Hematopoietic multipotent progenitor cell treated with erythropoietin and hydrocortisone succinate and interleukin-3 and kit ligand, for 15 days (in vitro differentiated cells): ENCODE data around the gene DNASE1L3.
"Not testable (repeated sequence)": the region's sequence is repeated elsewhere in the genome, so short reads cannot be mapped to it uniquely, and the experiment has no call there.

Experiments
- DNase-seq: peaks from one replicate; pipeline ENCODE4 v3.0.0-alpha.2; 2015; ENCODE audit warnings: low spot score

DNASE1L3 gene

DNA sequence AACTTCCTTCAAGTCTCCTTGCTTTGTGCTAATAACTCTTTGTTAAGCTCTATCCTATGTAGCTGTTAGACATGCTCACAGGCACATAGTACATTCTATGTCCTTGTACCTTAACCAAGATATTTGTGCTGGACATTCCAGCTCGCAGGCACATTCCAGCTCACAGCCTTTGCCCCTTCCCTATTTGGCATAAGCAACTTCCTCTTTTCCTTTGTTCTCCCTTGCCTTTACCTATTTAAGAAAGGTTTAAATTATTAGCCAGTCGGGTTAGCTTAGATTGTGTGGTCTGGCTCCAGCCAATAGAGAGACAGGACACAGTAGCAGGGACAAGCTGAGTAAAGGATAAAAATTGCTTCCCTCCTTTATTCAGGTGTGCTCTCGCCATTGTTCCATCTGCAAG lies 9.3 kb downstream of the DNASE1L3 start:
- DNase-seq, result not testable (repeated sequence)

DNA sequence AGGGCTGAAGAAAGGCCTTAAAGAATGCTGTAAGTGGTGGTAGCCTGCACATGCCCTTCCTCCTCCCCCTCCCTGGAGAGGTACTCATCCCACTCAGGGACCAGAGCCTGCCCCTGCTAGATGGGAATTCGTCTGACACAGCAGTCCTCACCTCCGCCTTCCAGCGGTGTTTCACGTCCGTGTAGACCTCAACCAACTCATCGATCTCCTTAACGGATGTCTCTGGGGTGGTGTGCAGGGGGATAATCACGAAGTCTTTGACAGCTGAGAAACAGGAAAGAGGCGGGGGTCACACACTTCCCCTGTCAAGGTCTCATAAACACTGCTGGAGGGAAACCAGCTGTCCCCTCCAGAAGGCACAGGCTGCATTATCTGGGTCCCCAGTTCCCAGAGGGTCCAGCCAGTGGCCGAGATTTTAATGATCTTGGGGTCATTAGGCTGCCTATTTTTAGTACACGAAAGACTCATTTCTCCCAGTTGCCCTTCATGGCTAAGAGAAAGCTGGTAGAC lies 9.9 kb downstream of the DNASE1L3 start:
- DNase-seq, result no peak

DNA sequence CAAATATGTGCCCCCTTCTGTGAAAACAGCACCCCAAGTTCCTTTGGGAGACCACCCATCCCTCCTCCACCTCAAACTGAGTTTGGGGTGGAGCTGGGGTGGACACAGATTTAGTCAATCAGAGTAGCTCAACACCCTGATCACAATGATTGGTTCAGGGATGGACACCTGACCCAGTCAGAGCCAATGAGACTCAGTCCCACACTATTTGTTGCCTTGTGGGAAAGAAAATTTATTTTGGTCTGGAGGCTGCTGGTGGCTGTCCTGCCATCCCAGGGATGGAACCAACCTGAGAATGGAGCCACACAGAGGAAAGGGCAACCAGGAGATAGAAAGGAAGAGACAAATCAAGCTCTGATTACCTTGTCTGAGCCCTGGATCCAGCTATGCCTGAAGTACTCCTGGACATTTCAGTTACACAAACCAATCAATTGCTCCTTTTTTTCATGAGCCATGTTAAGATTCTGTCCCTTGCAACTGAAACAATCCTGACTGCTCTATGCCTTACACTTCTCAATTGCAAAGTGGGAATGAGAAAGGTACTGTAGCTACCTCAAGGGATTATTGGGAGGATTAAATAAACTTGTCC lies 10.6 kb downstream of the DNASE1L3 start:
- DNase-seq, result no peak

DNA sequence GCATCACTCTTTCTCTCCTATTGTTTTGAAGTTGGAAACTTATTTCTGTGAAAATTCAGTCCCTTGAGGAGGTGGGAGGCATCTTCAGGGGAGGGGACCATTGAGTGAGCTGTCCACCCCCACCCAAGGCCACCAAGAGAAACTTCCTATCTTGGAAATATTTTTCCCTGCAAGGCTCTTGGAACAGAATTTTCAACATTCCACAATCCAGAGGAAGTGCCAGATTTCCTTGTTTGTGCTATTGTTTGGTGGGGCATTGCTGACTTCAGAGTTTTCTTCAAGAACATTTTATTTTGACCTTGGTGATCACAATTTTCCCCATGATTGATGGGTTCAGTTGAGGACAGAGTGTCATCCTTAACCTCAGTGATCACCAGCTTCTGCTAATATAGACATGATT lies 12.0 kb downstream of the DNASE1L3 start:
- DNase-seq, result no peak

DNA sequence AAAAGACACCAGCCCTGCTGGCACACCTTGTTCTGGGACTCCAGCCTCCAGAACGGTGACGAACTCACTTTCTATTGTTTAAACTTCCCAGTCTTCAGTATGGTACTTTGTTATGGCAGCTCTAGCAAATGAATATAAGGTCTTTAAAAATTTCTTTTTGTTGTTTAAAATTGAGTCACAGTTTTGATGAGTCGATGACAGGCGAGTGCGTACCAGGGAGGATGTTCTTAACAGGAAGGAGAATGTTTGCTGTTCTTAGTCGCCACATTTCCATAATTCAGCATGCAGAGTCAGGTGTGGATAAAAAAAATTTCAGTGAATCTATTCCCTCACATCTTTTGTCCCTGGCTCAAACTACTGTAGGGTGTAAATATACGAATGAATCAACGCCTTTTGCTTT lies 12.4 kb downstream of the DNASE1L3 start:
- DNase-seq, result no peak

DNA sequence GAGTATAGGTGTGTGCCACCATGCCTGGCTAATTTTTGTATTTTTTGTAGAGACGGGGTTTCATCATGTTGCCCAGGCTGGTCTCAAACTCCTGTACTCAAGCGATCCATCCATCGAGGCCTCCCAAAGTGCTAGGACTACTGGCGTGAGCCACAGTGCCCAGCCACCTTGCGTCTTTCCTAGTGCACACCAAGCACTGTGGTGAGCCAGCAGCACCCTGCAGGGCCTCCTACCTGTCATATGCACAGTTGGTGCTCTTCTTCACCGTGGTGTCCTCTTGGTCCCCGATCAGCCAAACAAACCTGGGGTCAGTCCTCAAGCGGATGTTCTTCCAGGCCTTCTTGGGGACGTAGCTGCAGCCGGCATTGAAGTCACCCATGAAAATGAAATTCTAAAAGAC lies 13.2 kb downstream of the DNASE1L3 start:
- no peak for DNase-seq

DNA sequence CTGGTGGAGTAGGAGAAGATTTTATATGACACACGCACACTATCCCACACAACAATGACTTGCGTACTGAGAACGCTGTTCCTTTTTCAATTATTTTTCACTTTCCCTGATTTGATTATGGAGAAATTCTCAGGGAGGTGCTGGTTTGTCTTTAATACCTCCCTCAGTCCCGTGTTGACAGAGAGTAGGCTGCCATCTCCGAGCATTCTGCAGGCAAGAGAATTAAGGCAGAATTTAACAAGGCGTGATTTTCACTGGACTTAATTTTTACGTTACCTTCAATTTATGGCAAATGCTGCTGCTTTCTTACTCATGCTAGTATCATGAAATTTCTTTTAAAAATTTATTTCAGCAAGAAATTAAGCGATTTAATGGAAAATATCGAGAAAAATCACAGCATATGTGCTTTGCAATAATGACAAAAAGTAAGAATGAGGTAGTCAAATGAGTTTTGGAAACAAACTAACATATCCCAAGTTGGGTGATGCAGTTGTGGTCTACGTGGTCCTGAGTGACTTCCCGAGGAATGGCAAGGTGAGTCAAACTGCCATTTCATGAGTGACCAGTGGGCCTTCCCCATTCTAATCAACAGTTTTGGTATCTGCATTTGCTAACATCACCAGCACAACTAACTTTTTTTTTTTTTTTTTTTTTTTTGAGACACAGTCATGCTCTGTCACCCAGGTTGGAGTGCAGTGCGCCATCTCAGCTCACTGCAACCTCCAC lies 16.9 kb downstream of the DNASE1L3 start:
- DNase-seq, result no peak

DNA sequence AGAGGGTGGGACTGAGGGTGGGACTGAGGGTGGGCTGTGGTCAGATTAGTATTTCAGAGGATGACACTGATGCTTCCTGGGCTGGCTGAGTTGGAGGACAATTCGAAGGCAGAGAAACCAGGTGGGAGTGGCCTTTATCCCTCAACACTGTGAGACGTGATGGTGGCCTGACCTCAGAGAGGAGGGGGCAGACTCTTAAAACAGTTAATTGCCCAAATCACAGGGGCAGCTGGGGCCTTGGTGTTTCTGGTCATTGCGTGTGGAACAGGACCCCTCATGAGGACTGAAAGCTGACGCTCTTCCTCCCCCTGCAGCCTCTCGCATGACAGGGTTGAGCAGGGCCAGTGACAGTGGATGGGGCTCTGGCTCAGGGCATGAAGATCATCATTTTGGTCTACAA lies 18.7 kb downstream of the DNASE1L3 start:
- DNase-seq, result no peak

DNA sequence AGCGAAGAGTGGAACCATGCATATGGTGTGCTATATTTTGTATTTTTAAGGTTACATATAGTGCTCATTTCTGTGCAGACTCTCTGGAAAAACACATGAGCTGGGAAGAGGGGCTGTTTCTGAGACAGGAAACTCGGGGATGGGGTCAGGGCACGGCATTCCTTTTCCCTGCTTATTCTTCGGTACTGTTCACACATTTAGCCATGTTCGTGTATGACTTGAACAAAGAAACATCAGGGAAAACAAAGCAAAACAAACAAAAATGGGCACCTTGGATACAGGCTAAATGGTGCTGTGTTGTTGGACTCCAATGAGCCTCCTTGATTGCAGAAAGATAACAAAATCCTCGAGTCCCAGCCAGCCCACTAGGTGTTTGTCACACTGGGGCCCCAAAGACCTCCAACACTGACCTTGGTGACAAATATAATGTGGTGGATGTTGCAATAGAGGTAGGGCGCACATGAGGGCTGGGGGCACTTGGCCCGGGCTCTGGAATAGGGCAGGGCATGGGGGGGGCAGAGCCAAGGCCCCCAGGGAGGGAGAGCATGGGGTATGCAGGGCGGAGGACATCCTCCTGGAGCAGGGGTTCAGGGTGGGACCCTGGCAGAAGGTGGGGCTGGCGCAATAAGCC lies 19.3 kb downstream of the DNASE1L3 start:
- no peak for DNase-seq

DNA sequence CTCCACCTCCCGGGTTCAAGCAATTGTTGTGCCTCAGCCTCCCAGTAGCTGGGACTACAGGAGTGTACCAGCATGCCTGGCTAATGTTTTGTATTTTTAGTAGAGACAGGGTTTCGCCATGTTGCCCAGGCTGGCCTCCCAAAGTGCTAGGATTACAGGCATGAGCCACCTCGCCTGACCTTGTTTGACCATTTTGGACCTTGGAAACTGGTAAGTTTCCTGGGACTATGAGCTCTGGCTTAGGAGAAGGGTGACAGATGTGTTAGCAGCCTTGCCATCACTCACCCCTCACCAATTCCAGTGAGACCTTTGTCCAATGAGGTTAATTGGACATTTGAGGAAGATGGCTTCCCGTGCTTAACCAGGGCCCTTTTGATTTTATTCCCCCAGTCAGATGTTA lies 19.9 kb downstream of the DNASE1L3 start:
- DNase-seq, result no peak

DNA sequence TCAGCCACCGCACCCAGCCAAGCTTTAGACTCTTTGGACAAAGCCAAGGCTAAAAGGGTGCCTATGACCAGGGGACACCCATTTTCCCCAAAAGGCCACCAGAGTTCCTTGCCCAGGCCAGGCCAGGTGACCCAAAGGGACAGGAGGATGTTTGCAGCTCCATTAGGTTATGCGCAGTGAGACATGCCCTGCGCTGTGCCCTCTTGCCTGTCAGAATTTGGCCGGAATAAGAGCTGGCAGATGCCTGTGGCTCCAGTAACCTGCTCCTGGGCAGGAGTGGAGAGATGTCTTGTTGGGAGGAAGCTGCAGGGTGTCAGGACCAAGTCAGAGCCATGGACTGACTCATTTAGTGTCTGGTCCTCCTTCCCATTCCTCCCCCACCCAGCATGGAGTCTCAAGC lies 20.5 kb downstream of the DNASE1L3 start:
- DNase-seq, result no peak

DNA sequence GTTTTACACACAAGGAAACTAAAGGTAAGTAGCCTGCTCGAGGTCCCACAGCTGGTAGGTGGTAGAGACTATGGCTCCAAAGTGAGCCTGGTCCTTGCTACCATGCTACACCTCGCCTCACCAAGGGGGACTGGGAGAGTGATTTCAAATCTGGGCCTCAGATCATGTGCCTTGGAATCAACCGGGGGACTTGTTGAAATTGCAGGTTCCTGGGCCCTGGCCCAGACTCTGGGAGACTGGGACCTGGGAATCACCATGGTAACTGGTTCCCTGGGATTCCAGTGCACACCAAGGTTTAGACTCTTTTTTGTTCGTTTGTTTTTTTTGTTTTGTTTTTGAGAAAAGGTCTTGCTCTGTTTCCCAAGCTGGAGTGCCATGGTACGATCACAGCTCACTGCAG lies 21.1 kb downstream of the DNASE1L3 start:
- DNase-seq, result no peak

DNA sequence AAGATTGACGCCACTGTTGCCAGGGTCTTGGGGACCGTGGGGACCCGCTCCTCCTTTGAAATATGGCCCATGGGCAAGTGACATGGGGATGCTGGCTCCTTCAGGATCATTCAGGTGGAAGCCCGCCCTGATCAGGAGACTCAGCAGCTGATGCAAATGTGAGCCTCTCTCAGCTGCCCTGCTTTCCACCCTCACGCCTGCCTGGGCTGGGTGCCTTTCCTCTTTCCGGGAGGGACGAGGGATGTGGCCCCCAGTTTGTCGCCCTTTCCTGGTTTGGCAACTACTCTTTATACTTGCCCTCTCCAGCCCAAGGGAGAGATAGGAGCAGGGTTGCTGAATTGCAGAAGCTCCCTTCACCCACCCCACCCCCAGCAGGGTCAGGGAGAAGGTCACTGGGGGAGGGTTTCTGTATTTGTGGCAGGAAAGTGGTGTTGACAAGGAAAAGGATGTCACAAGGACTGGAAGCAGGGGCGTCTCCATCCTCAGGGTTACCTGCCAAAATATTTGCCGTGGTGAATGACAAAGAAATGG lies 21.8 kb downstream of the DNASE1L3 start:
- no peak for DNase-seq

DNA sequence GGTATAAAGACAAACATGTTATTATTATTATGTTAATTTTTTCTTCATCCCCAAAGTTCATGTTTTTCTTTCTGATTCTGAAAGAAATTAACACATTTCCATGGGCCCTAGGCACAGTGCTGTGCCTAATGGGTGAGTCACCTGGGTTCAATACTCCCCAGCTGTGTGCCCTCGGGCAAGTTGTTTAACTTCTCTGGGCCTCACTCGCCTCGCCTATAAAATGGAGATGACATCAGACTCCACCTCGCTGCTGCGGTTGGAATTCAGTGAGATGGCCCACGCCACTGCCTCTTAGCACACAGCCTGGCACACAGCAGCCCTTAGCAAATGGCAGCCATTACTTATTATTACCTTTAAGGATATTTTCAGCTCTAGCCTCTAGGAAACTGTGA lies 22.6 kb downstream of the DNASE1L3 start:
- no peak for DNase-seq

DNA sequence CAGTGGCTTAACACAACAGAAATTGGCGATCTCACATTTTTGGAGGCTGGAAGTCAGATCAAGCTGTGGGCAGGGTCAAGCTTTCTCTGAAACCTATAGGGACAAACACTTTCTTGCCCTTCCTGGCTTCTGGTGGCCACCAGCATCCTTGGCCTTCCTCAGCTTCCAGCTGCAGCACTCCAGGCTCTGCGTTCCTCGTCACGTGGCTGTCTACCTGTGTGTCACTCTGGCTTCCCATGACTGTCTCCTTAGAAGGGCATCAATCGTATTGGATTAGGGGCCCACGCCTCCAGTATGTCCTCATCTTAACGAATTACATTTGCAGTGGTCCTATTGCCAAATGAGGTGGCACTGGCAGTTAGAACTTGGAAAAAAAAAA lies 25.8 kb downstream of the DNASE1L3 start:
- DNase-seq, result no peak

DNA sequence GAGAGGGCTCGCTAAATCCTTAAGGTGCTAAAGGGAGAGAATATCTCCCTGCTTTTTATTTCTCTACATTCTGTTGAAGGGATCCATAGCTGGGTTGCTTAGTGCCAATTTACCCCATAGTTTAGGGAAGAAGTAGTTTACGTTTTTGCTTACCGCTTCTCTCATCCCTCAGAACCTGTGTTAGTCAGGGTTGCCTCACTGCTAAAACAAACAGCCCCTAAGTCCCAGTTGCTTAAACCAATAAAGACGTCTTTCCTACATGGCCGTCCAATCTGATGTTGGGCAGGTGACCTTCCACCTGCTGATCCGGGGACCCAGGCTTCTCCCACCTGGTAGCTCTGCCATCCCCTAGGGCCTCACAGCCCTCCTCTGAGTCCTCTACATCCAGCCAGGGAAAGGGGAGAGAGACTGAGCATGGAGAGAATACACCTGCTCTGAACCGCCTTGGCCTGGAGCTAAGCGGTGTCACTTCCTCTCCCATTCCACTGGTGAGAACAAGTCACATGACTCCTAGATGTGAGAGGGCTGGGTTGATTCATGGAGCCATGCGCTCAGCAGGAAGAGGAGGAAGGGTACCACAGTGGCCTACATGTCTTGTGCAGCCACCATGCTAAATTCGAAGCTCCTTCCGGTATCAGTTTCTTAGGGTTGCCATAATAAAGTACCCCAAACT lies 26.3 kb downstream of the DNASE1L3 start:
- no peak for DNase-seq

DNA sequence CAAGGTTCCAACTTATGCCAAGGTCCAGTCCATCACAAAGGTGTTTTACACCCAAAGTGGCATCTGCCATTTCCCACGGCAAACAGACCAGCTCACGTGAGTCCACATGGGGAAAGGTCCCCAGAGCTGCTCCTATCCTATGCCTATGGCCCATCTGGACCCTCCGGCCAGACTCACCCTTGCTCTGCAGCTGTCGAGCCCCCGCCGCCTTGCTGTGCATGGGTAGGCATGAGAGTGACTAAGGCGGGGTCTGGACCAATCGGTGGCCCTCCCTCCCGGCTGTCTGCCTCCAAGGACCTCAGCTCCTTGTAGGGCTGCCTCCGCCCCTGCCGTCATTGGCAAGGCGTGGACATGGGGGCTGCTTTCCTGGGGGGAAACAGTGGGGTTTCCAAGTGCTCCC lies 26.9 kb downstream of the DNASE1L3 start:
- DNase-seq, result no peak

DNA sequence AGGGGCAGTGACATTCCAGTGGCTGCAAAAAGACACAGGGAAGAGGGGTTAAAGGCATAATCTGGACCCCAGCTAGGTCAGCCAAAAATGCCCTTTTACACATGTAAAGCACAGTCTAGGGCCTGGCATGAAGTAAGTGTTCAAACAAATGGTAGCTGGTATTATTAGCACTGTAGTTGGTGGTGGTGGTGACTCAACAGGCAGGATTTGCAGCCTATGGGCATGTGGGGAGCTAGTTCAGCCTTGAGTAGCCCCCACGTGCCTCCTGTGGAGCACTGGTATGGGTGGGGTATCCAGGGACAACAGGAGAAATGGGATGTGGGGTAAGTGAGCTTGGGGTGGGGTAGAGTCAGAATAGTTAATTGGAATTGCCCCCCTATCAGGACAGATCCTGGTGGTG lies 27.6 kb downstream of the DNASE1L3 start:
- DNase-seq, result no peak

DNA sequence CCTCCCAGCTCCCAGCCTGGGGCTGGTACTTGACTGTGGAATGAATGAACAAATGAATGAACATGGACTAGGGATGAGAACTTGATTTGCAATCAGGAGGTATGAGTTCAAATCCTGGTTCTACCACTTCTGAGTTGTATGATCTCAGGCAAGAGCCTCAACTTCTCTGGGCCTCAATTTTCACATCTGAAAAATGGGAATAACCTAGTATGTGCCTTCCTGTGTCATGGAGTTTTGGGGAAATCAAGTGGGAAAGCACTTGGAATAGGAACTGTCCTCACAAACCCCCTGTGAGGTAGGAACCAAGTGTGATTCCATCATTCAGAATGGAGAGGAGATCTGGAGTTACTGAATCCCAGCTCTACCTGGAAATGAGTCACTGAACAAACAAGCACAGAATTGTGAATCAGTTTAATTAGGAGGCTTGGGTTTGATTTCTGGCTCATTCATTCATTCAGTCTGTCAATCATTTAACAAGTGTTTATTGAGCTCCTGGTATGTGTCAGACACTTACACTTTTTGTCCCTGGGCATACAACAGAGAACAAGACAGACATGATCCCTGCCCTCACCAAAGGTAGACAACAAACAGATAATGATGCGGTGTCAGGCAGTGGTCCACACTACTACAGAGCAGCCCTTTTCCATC lies 29.7 kb downstream of the DNASE1L3 start:
- DNase-seq, result no peak

DNA sequence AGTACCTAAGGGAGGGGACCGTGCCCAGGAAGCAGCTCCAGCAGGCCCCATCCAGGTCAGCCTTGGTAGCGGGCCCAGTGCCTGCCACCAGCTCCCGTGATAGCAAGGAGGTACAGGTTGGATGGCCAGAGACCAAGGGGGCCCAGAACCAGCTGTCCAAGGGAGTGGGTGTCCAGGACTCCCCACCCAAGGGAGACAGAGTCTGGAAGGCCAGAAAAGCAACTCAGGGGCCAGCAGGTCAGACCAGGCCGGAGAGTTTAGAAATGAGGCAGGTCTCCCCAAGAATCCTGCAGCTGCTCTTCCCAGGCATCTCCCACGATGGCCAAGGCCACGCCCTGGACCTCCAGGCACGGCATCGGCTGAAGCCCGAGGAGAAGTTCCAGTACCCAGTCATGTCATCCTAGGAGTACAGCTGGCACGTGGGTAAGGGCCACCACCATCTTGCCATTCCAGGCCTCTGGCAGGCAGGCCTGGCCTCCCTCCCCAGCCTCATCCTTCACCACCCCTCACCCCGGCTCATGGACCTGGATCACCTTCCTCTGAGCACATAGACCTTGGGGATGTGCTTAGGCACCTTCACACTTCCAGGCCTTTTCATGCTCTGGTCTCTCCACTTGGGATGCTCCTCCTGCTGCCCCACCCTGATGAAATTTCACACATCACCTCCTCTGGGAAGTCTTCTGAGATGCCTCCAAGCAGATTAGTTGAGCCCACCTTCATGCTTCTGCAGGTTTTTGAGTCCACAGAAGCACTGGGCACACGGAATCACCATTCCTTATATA lies 30.5 kb downstream of the DNASE1L3 start:
- DNase-seq, result no peak
